Keratinocyte (primary cell): ENCODE results near the gene TMCO4. TPM values are rescaled to one million over a fixed set of nuclear protein-coding genes. Genes with fewer than 3 reads are reported as not detected.

ENCODE experiments used
- DNase-seq: peaks from one replicate; pipeline ENCODE4 v3.0.0-alpha.2; 2011; ENCODE audit warnings: low read depth, missing footprints, low spot score
- FAIRE-seq: peaks from 2 replicates; lab custom pipeline; 2011; peaks lifted over from hg19 to GRCh38; lab: Jason Lieb, UNC
- H2AFZ ChIP-seq: 2 replicates; pipeline ENCODE4 v1.6.0; 2012; ENCODE audit warnings: low read length, control low read depth, inconsistent platforms; ENCODE audit not compliant: control insufficient read depth
- H3K27ac ChIP-seq: 2 replicates; pipeline ENCODE4 v1.5.1; 2011; ENCODE audit warnings: low read length; ENCODE audit not compliant: control insufficient read depth, insufficient read depth
- H3K27me3 ChIP-seq: 3 replicates; pipeline ENCODE4 v1.6.0; 2011; ENCODE audit warnings: low read length; ENCODE audit not compliant: control insufficient read depth, insufficient read depth; ENCODE audit errors: extremely low read depth
- H3K36me3 ChIP-seq, 2 experiments: 2 replicates in 1 of 2; 3 replicates in 1 of 2; pipeline ENCODE4 v1.5.1; 2011; ENCODE audit warnings: low read length in 2 of 2, mild to moderate bottlenecking in 1 of 2; ENCODE audit not compliant: control insufficient read depth in 2 of 2, insufficient read depth in 2 of 2; ENCODE audit errors: extremely low read depth in 1 of 2
- H3K4me1 ChIP-seq: 3 replicates; pipeline ENCODE4 v1.5.1; 2011; ENCODE audit warnings: low read length; ENCODE audit not compliant: control insufficient read depth, insufficient read depth; ENCODE audit errors: extremely low read depth
- H3K4me2 ChIP-seq: 3 replicates; pipeline ENCODE4 v1.6.0; 2011; ENCODE audit warnings: low read depth, low read length; ENCODE audit not compliant: control insufficient read depth, insufficient read depth; ENCODE audit errors: extremely low read depth
- H3K4me3 ChIP-seq, 3 experiments: fragments of 200-600 bp in 1 of 3; sonication (generic) in 1 of 3; 2 replicates in 2 of 3; 3 replicates in 1 of 3; pipeline ENCODE4 v1.5.1; 2011 to 2016; ENCODE audit warnings: low read length in 3 of 3, mild to moderate bottlenecking in 3 of 3, control low read depth in 2 of 3, inconsistent platforms in 1 of 3, low read depth in 1 of 3, mixed read lengths in 1 of 3, mixed run types in 1 of 3, moderate library complexity in 1 of 3; ENCODE audit not compliant: control insufficient read depth in 2 of 3, insufficient read depth in 2 of 3; ENCODE audit errors: extremely low read depth in 1 of 3
- H3K79me2 ChIP-seq: 2 replicates; pipeline ENCODE4 v1.6.0; 2012; ENCODE audit warnings: low read length; ENCODE audit not compliant: control insufficient read depth, insufficient read depth
- H3K9ac ChIP-seq: 3 replicates; pipeline ENCODE4 v1.6.0; 2011; ENCODE audit warnings: low read length; ENCODE audit not compliant: control insufficient read depth, insufficient read depth; ENCODE audit errors: extremely low read depth
- H3K9me1 ChIP-seq: 3 replicates; pipeline ENCODE4 v1.6.0; 2011; ENCODE audit warnings: low read length; ENCODE audit not compliant: control insufficient read depth, insufficient read depth; ENCODE audit errors: extremely low read depth
- H3K9me3 ChIP-seq: 2 replicates; pipeline ENCODE4 v1.5.1; 2012; ENCODE audit warnings: low read depth, low read length; ENCODE audit not compliant: control insufficient read depth
- H4K20me1 ChIP-seq: 3 replicates; pipeline ENCODE4 v1.6.0; 2011; ENCODE audit warnings: low read length; ENCODE audit not compliant: control insufficient read depth, insufficient read depth; ENCODE audit errors: extremely low read depth
- CTCF ChIP-seq, 3 experiments: IDR thresholded peaks in 1 of 3; conservative IDR thresholded peaks in 1 of 3; optimal IDR thresholded peaks in 1 of 3; 2 replicates in 2 of 3; 3 replicates in 1 of 3; pipeline versions ENCODE3 to v1.5.1; 2011; ENCODE audit warnings: low read length in 3 of 3, mild to moderate bottlenecking in 3 of 3, moderate library complexity in 2 of 3, control low read depth in 1 of 3, inconsistent platforms in 1 of 3; ENCODE audit not compliant: insufficient read depth in 2 of 3; ENCODE audit errors: extremely low read depth in 1 of 3
- EZH2 ChIP-seq: IDR thresholded peaks from one replicate; pipeline ENCODE4 v1.6.1; 2012; ENCODE audit warnings: inconsistent platforms, mild to moderate bottlenecking, low read length, moderate library complexity
- dilution Hi-C: fragments of 300-500 bp; cut with MboI; formaldehyde crosslinking; loops from one replicate; pipeline ENCODE4 v1.7.0; 2020; ENCODE audit warnings: low sequenced_read_pairs; ENCODE audit not compliant: extremely low pct_ligation_motif_present
- polyA plus RNA-seq, 5 experiments: library from polyadenylated mRNA; depleted of rRNA in 3 of 5; stranded (reverse) in 3 of 5; stranded (forward) in 1 of 5; unstranded in 1 of 5; fragments of >200 nt; gene quantifications; 1 replicate in 1 of 5; 2 replicates in 3 of 5; 3 replicates in 1 of 5; pipeline versions ENCODE4 v1.2.1 to v1.2.3, GENCODE V29; 2011 to 2012; ENCODE audit warnings: missing spikeins in 2 of 5, low read depth in 1 of 5, low replicate concordance in 1 of 5

The TMCO4 gene
- polyA plus RNA-seq, 1 donor (not counting 4 experiments of a cell fraction or from before 2014, with no cell fraction given) = 1.2 TPM

GRCh38 chr1:19743180-19743579 is 56.5 kb downstream of the TMCO4 start:
- H3K79me2 ChIP-seq = no peaks in the 10 kb centered on the region
- no peaks in the 10 kb centered on the region for H3K9me1 ChIP-seq
- H3K4me1 ChIP-seq = peaks cover 7% of the 10 kb centered on the region
- dilution Hi-C loops = no loop called here
- no peak overlapping the region for H3K4me2 ChIP-seq
- H3K9me3 ChIP-seq = no peaks in the 10 kb centered on the region
- H4K20me1 ChIP-seq = no peaks in the 10 kb centered on the region
- no peaks in the 10 kb centered on the region for H3K27me3 ChIP-seq
- DNase-seq (no peak), FAIRE-seq (no peak)
- TF ChIP-seq CTCF (optimal IDR thresholded peaks at IDR 0.05 in 1 of 3, IDR thresholded peaks at IDR 0.05 in 1 of 3, conservative IDR thresholded peaks at IDR 0.05 in 1 of 3; ENCODE audit: extremely low read depth in 1 of 3, insufficient read depth in 2 of 3, low read length in 3 of 3) (no peak), EZH2 (no peak)
- no peaks in the 10 kb centered on the region for H3K36me3 ChIP-seq
- H3K9ac ChIP-seq = no peak overlapping the region
- no peak overlapping the region for H3K27ac ChIP-seq
- H3K4me3 ChIP-seq = no peak overlapping the region
- H2AFZ ChIP-seq = no peak overlapping the region

- FAIRE-seq (no peak), DNase-seq (no peak)
- H3K9me3 ChIP-seq = no peaks in the 10 kb centered on the region
- H3K4me1 ChIP-seq = peaks cover 7% of the 10 kb centered on the region
- no peaks in the 10 kb centered on the region for H3K36me3 ChIP-seq
- no peak overlapping the region for H3K4me3 ChIP-seq
- no peak overlapping the region for H2AFZ ChIP-seq
- dilution Hi-C loops = no loop called here
- H3K27ac ChIP-seq = no peak overlapping the region
- H3K4me2 ChIP-seq = no peak overlapping the region
- no peaks in the 10 kb centered on the region for H3K27me3 ChIP-seq
- H4K20me1 ChIP-seq = no peaks in the 10 kb centered on the region
- TF ChIP-seq EZH2 (no peak), CTCF (optimal IDR thresholded peaks at IDR 0.05 in 1 of 3, IDR thresholded peaks at IDR 0.05 in 1 of 3, conservative IDR thresholded peaks at IDR 0.05 in 1 of 3; ENCODE audit: extremely low read depth in 1 of 3, insufficient read depth in 2 of 3, low read length in 3 of 3) (no peak)
- H3K79me2 ChIP-seq = no peaks in the 10 kb centered on the region
- no peaks in the 10 kb centered on the region for H3K9me1 ChIP-seq
- H3K9ac ChIP-seq = no peak overlapping the region
These were observed 60.1 kb downstream of the TMCO4 start for GRCh38 chr1:19739628-19740027.
